Activated CD4-positive, alpha-beta T cell treated with anti-CD3 and anti-CD28 coated beads, Interleukin-2, amount 50 U/mL, for 16 hours (primary cell): Measurements from ENCODE around the gene PRKACG.
"Not testable (repeated sequence)": the region's sequence is repeated elsewhere in the genome, so short reads cannot be mapped to it uniquely, and the experiment has no call there.

Source experiments
- DNase-seq: peaks from one replicate; pipeline ENCODE4 v3.0.0-alpha.2; 2020

PRKACG gene

DNA sequence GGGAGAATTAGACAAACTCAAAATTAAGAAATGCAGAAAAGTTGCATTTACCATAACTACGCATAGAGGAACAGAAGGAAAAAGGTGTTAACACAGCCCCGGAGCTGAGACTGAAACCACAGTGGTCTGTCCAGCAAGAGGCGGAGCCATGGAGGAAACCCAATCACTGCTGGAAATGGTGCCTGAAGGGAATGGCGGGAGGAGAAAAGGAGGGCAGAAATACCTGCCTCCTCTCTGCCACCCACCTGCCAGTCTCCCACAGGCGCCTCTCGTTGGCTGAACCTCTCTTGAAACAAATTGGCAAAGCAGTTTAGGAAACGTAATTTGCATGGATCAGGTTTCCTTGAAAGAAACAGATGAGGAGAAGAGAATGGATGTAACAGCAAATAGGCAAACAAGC lies 9.7 kb upstream of the PRKACG start:
- no peak for DNase-seq

- no peak for DNase-seq
Observed at GRCh38 chr9:69020301-69021145, 6.6 kb upstream of the PRKACG start.

DNA sequence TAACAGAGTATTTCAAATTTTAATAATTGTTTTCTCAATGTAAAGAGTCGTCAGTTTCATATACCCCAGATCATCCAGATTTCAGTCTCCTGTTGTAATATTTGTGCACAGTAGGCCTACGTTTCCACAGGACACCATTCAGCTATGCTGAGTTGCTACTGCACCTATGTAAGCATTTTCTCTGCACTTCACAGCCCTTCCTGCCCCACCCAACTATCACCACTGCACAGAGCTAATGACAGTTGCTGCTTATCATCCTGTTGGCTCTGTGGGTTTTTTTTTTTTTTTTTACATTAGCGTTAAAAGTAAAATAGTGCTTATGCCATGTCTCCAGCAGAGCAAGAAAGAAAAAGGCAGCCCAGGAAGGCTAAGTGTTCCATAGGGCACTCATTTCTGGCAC lies 5.9 kb upstream of the PRKACG start:
- DNase-seq: no peak

DNA sequence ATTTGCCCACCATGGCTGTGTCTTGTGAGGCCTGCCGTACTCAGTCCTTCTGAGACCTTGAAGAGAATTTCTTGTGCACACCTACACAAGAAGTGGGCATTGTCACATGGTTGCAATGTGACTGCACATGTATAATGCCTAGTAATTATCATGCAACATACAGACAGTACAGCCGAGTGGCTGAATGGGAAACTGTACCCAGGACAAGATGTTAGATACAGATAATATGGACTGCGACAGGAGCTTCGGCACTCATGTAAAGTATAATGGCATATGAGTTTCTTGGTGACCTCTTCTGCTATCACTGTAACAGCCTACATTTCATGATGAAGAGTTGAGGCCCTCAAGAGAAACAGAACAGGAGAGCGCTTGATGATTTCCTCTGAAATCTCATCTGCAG lies 4.8 kb upstream of the PRKACG start:
- no peak for DNase-seq

- no peak for DNase-seq
Observed at GRCh38 chr9:69016191-69017096, 2.5 kb upstream of the PRKACG start.

GRCh38 chr9:69013382-69013727 lies 558 bp downstream of the PRKACG start:
- DNase-seq: no peak

DNA sequence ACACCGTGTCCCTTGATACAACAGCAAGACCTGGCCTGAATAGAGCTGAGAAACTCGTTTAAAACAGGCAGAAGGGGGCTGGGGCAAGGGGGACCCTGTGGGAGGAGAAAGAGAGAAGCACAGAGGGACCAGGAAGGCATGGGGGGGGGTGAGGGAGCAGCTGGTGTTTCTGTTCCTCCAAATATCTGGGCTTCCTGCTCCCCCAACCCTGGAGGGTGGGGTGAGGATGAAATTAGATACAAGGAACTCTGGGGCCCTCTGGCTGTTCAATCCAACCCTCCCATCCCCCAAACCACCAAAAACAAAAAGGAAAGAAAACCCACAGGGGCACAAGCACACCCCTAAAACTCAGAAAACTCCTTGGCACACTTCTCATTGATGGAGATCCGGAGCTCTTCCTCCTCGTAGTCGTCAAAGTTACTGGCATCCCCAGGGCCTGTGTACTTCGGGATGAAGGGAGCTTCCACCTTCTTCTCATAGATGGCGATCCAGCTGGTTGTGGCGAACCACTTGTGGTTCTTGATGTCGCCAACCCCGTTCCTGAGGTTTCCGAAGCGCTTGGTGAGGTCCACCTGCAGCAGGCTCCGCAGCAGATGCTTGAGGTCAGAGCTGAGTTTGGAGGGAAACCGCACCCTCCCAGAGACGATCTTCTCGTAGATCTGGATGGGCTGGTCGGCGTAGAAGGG lies 1.1 kb downstream of the PRKACG start:
- DNase-seq: peak; percentile 23

GRCh38 chr9:69009708-69010107 lies 4.2 kb downstream of the PRKACG start:
- DNase-seq: no peak

DNA sequence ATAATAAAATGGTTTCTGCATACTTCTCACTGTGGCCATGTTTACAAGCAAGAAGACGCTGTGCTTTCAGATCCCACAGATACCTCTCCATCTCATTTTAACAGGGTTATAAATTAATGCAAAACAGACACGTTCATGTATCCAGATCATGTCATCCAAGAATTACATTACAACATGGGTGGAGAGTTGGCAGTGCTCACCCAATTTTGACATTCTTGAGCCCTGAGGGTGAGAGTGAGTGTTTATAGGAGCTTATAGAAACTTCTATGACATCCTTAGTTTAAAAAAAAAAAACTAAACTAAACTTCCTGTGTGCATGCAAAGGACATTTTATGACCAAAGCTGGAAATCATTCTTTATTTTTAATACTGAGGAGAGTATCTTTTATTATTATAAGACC lies 9.1 kb downstream of the PRKACG start:
- no peak for DNase-seq

- no peak for DNase-seq
Observed at GRCh38 chr9:69003051-69003450, 10.9 kb downstream of the PRKACG start.

DNA sequence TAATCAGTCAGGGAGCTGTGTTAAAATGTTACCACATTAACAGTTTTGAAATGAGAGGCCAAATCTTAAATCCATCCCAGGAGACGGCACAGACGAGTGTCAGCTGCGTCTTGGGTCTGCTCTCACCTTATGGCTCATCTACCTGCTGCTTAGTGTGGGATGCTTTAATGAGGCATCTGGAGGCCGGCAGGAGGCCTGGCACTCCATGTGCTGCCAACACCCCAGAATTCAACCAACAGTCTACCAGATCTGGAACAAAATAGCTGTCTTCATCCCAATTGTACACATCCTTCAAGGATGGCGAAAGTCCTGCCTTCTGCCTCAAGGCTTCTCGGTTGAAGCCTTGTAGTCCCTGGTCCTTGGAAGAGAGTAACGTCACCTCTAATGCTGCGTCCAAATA lies 12.0 kb downstream of the PRKACG start:
- no peak for DNase-seq

GRCh38 chr9:68999393-69000105 lies 14.4 kb downstream of the PRKACG start:
- DNase-seq: peak; percentile 88

DNA sequence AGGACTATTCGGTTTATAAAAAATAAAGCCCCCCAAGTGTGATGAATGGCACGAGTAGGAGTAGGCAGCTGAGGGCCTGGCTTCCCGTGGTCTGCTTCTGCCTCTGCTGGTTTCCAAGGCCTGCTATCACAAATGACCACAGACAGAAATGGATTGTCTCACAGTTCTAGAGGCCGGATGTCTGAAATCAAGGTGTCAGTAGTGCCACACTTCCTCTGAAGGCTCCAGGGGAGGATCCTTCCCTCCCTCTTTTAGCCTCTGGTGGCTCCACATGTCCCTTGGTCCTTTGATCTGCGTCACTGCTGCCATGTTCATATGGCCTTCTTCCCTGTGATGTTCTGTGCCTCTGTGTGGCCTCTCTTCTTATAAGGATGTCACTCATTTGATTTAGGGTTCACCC lies 15.1 kb downstream of the PRKACG start:
- no peak for DNase-seq

- DNase-seq: no peak
Observed at GRCh38 chr9:68998385-68998784, 15.5 kb downstream of the PRKACG start.

DNA sequence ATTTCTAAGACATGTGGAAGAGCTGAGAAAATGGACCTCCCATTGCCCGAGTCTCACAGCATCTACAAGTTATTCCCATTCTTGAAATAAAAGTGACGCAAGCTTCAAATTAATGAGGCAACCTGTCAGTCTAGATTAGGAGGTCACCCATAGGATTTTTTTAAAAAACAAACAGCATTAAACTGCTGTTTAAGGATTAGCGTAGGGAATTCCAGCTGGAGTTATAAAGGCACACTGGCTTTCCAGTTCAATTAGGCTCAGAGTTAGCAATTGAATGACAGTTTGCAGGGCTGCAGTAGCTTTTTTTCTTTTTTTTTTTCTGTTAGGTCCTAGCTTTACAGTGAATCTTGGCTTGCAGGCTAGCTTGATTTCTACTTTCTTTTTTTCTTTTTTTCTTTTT lies 16.2 kb downstream of the PRKACG start:
- no peak for DNase-seq

GRCh38 chr9:68996462-68996861 lies 17.5 kb downstream of the PRKACG start:
- DNase-seq: no peak

- no peak for DNase-seq
Observed at GRCh38 chr9:68995776-68996175, 18.1 kb downstream of the PRKACG start.

DNA sequence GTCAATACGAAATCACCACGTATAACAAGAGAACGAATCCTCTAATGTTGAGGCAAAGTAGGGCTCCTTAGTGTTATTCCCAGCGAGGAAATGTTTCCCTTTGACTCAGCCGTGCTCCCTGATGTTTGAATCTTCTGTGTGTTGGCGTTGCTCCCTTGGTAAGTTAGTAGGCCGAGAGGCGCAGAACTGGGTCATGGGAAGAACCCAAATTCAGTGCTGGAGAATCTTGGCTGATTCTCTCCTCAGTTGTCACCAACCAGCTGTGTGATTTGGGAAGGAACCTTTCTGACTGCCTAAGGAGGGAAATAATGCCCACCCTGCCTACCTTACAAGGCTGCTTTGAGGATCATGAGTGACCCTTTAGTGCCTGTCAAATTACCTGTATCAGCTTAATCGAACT lies 22.5 kb downstream of the PRKACG start:
- no peak for DNase-seq

- not testable (repeated sequence) for DNase-seq
Observed at GRCh38 chr9:68986949-68987348, 27.0 kb downstream of the PRKACG start.

GRCh38 chr9:68983522-68984424 lies 30.1 kb downstream of the PRKACG start:
- DNase-seq: peak; percentile 54

- DNase-seq: no peak
Observed at GRCh38 chr9:68983008-68983411, 30.9 kb downstream of the PRKACG start.

GRCh38 chr9:68981789-68982188 lies 32.1 kb downstream of the PRKACG start:
- no peak for DNase-seq
